ENCODE results near the gene OTUB2. TPM values are rescaled to one million over a fixed set of nuclear protein-coding genes. Genes with fewer than 3 reads are reported as not detected.

OTUB2 gene
- total RNA-seq, 2 donors from 2014 or later = 6.3 to 6.7 TPM

GRCh38 chr14:94088516-94088915 is 62.4 kb downstream of the OTUB2 start:
- H3K27me3 Mint-ChIP-seq (ENCODE audit: insufficient read depth) = no peaks in the 10 kb centered on the region
- H3K4me1 Mint-ChIP-seq = peaks cover 9% of the 10 kb centered on the region
- Histone ChIP-seq H3K36me3 (ENCODE audit: control insufficient read depth, insufficient read depth, low read length) (no peaks in the 10 kb centered on the region), H3K4me3 (ENCODE audit: low read length) (no peak overlapping the region), H3K27me3 (ENCODE audit: control insufficient read depth, insufficient read depth, low read length, poor library complexity, severe bottlenecking) (no peaks in the 10 kb centered on the region), H3K9ac (ENCODE audit: extremely low read depth, low read length, poor library complexity, severe bottlenecking) (no peak overlapping the region), H3K27ac (ENCODE audit: low read depth, low read length) (no peak overlapping the region), H3K9me3 (ENCODE audit: control insufficient read depth, low read length) (no peaks in the 10 kb centered on the region), H3K4me1 (ENCODE audit: control insufficient read depth, insufficient read depth, low read length) (no peaks in the 10 kb centered on the region)
- H3K4me3 Mint-ChIP-seq = no peak overlapping the region
- WGBS, 2 experiments (ENCODE audit: insufficient coverage in 1 of 2, insufficient read length in 1 of 2) = 97 to 100% methylated on average over 2 to 5 of the region's 5 CpGs
- peaks cover 4% of the 10 kb centered on the region for H3K36me3 Mint-ChIP-seq (ENCODE audit: low read depth)
- peaks cover 2% of the 10 kb centered on the region for H3K9me3 Mint-ChIP-seq
- TF ChIP-seq CTCF (conservative IDR thresholded peaks at IDR 0.05) = no peak
- DNase-seq = no peak
- H3K27ac Mint-ChIP-seq = no peak overlapping the region

- H3K27me3 ChIP-seq (ENCODE audit: control insufficient read depth, insufficient read depth, low read length, poor library complexity, severe bottlenecking) = no peaks in the 10 kb centered on the region
- no peak for TF ChIP-seq CTCF (conservative IDR thresholded peaks at IDR 0.05)
- no peaks in the 10 kb centered on the region for H3K36me3 ChIP-seq (ENCODE audit: control insufficient read depth, insufficient read depth, low read length)
- H3K4me3 ChIP-seq (ENCODE audit: low read length) = no peak overlapping the region
- no peak overlapping the region for H3K9ac ChIP-seq (ENCODE audit: extremely low read depth, low read length, poor library complexity, severe bottlenecking)
- H3K4me1 Mint-ChIP-seq = peaks cover 9% of the 10 kb centered on the region
- no peak overlapping the region for H3K4me3 Mint-ChIP-seq
- no peaks in the 10 kb centered on the region for H3K9me3 ChIP-seq (ENCODE audit: control insufficient read depth, low read length)
- H3K9me3 Mint-ChIP-seq = peaks cover 2% of the 10 kb centered on the region
- DNase-seq = peak; percentile 2
- no peak overlapping the region for H3K27ac Mint-ChIP-seq
- H3K27me3 Mint-ChIP-seq (ENCODE audit: insufficient read depth) = no peaks in the 10 kb centered on the region
- 95 to 100% methylated on average over 4 of the region's 4 CpGs for WGBS, 2 experiments (ENCODE audit: insufficient coverage in 1 of 2, insufficient read length in 1 of 2)
- peaks cover 4% of the 10 kb centered on the region for H3K36me3 Mint-ChIP-seq (ENCODE audit: low read depth)
- no peak overlapping the region for H3K27ac ChIP-seq (ENCODE audit: low read depth, low read length)
- H3K4me1 ChIP-seq (ENCODE audit: control insufficient read depth, insufficient read depth, low read length) = no peaks in the 10 kb centered on the region
Observed at GRCh38 chr14:94089479-94089878, 63.3 kb downstream of the OTUB2 start.

- Histone ChIP-seq H3K27me3 (ENCODE audit: control insufficient read depth, insufficient read depth, low read length, poor library complexity, severe bottlenecking) (no peaks in the 10 kb centered on the region), H3K4me1 (ENCODE audit: control insufficient read depth, insufficient read depth, low read length) (no peaks in the 10 kb centered on the region), H3K9ac (ENCODE audit: extremely low read depth, low read length, poor library complexity, severe bottlenecking) (no peak overlapping the region), H3K4me3 (ENCODE audit: low read length) (no peak overlapping the region), H3K36me3 (ENCODE audit: control insufficient read depth, insufficient read depth, low read length) (no peaks in the 10 kb centered on the region), H3K9me3 (ENCODE audit: control insufficient read depth, low read length) (no peaks in the 10 kb centered on the region), H3K27ac (ENCODE audit: low read depth, low read length) (no peak overlapping the region)
- no peak overlapping the region for H3K27ac Mint-ChIP-seq
- no peak for TF ChIP-seq CTCF (conservative IDR thresholded peaks at IDR 0.05)
- no peak overlapping the region for H3K4me3 Mint-ChIP-seq
- H3K27me3 Mint-ChIP-seq (ENCODE audit: insufficient read depth) = no peaks in the 10 kb centered on the region
- peak; percentile 6 for DNase-seq
- peaks cover 3% of the 10 kb centered on the region for H3K4me1 Mint-ChIP-seq
- no peaks in the 10 kb centered on the region for H3K9me3 Mint-ChIP-seq
- 73 to 100% methylated on average over 2 of the region's 2 CpGs for WGBS, 2 experiments (ENCODE audit: insufficient coverage in 1 of 2, insufficient read length in 1 of 2)
- peaks cover 11% of the 10 kb centered on the region for H3K36me3 Mint-ChIP-seq (ENCODE audit: low read depth)
Observed at GRCh38 chr14:94093418-94093817, 67.3 kb downstream of the OTUB2 start.

Measured in endodermal cell (in vitro differentiated cells).